HG03280 (cell line): ENCODE data around the gene CYP2R1.
"Not testable (repeated sequence)": the region's sequence is repeated elsewhere in the genome, so short reads cannot be mapped to it uniquely, and the experiment has no call there.

Source experiments
- ATAC-seq: cut with Tn5 transposase; IDR thresholded peaks from one replicate; pipeline ENCODE4 v1.9.1; 2021; ENCODE audit warnings: mild to moderate bottlenecking, moderate library complexity; ENCODE audit not compliant: unreplicated experiment

Gene CYP2R1

DNA sequence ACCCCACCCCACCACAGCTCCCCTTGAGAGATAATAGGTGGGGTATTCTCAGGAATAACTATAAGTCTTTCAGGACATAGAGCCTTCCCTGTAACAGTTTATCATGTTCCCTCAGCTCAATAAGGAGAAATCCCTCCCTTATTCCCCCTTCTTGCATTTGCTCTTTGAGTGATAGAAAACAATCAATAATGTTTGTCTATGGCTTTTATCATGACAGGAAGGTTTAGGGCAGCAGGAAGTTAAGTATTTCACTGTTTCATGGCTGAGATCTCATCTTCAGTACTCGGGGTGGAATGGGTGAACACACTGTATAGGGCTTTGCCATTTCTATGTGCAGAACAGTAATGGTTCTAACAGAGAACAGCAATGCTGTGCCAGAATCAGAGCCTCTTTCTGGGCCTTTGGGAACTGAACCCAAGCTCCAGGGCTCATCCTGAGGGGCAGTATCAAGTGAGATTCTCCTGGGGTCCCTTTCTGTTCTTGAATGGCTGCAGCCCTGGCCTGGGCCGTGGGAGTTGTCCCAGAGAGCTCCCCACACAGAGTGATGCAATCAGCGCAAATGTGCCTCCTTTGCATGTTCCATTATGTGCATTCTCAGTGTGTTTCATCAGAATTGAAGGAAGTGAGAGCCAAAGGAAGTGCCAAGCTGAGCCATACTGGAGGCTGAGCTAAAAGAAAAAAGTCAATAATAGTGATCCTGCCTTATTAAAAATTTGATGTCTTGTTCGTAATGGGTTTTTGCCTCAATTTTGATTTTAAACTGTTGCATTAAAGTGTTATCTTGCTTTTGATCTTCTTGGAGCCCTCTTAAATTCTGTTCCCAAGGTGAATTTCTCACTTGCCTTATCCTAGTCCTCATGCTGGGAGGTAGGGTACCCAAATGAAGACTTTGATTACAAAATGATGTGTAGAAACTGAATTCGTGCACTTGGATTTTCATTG is 2.9 kb upstream of the CYP2R1 start:
- no peak for ATAC-seq

DNA sequence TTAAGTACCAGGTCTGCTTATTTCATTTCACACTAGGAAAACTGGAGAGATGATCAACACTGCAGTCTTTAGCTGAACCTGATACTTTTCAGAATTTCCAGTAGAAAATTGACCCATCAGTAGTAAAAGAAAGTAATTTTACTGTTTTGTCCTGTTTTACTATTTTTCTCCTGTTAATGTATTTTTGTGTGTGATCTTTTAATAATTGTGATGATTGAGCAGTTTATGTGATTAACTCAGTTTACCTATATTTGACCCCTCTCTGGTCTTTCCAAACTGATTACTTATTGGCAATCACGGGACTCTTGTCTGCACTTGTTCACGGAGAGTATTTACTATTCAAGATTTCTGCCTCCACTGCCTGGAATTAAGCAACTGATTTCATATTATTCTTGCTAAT is 546 bp upstream of the CYP2R1 start:
- ATAC-seq = no peak

DNA sequence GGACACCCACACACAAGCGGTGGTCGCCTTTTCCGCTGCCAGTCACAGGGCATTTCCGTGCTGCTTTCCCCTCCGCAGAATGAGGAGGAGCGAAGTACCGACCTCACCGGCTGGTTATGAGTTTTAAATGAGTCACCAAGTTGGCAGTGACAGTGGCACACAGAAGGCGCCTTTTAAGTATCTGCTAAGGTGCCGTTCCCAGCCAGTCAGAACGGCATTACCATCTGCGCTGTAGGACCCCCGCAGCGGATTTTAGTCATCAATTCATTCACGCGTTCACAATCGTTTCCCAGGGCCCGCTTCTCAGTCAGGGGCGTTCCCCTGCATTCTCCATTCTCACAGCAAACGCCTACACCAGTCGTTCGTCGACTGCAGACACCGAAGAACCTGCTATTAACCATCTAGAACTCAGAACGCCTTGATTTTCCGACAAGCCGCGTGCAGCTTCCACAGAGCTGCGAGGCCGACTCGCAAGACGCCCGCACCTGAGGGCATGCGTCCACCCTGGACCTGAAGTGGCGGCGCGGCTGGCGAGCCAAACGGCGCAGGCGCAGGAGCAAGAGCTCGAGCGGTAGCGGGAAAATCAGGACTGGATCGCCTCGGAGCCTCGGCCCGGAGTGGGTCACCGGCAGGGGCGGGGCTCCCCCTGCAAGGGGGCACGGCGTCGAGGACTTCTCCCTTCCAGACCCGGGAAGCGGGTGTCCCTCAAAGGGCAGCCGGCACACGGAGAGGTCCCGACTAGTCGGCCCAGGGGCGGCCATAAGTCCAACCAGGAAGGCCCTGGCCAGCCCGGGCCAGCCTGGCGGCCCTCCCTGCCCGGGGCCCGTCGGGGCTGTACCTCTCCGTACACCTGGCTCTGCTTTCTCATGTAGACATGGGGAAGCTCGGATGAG is 642 bp downstream of the CYP2R1 start:
- ATAC-seq = peak; percentile 50

DNA sequence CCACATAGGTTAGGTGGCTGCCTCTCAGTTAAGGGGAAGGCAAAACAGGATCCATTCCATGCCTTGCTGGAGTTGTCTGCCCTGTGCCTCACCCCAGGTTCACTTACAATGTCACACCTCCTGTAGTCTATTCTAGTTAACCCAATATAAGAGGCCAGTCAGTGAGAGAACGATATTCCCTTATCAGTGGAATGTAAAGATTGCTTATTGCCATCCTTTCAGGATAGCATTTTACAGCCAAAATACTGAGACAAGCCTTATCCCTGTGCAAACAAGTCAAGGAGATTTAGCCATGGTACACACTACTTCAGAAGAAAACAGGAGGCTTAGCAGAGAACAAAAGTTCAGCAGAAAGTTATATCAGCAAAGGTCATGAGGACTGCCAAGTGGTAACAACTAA is 5.5 kb downstream of the CYP2R1 start:
- ATAC-seq = no peak

GRCh38 chr11:14884667-14885273 is 7.3 kb downstream of the CYP2R1 start:
- no peak for ATAC-seq

- ATAC-seq = not testable (repeated sequence)
These were observed 8.3 kb downstream of the CYP2R1 start for GRCh38 chr11:14883683-14884082.

- ATAC-seq = no peak
These were observed 9.8 kb downstream of the CYP2R1 start for GRCh38 chr11:14882196-14882595.

GRCh38 chr11:14881576-14882193 is 10.3 kb downstream of the CYP2R1 start:
- ATAC-seq = no peak

DNA sequence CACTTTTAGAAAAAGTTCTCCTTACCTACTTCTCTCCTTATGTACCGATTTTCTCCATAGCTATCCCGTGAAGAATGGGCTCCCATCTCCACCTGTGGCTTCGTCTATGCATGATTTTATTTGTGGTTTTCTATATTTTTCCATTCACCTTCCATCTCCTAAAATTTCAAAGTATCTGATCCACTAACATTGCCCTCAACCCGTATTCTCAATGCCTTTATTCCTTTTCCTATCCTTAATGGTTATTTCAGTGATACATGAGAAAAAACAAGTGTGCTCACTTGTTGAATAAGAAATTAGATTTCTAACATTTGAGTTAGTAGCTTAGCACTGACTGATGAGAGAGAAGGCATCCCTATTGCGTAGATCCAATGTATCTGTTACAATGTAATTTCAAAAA is 16.9 kb downstream of the CYP2R1 start:
- no peak for ATAC-seq

GRCh38 chr11:14873632-14874031 is 18.4 kb downstream of the CYP2R1 start:
- ATAC-seq = no peak

- ATAC-seq = no peak
These were observed 20.0 kb downstream of the CYP2R1 start for GRCh38 chr11:14872032-14872431.

DNA sequence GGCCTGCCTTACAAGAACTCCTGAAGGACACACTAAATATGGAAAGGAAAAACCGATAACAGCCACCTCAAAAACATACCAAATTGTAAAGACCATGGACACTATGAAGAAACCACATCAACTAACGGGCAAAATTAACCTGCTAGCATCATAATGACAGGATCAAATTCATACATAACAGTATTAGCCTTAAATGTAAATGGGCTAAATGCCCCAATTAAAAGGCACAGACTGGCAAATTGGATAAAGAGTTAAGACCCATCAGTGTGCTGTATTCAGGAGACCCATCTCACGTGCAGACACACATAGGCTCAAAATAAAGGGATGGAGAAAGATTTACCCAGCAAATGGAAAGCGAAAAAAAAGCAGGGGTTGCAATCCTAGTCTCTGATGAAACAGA is 28.3 kb downstream of the CYP2R1 start:
- not testable (repeated sequence) for ATAC-seq

DNA sequence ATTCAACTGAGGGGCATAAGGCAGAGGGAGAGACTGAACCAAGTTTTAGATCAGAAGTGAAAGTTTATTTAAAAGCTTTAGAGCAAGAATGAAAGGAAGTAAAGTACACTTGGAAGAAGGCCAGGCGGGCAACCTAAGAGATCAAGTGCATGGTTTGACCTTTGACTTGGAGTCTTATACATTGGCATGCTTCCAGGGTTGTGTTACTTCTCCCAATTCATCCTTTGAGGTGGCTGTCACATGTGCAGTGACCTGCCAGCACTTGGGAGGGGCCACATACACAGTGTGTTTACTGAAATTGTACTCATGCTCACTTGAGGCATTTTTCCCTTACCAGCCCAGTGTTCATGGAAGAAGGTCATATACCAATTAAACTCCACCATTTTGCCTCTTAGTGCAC is 30.4 kb downstream of the CYP2R1 start:
- no peak for ATAC-seq

- no peak for ATAC-seq
These were observed 31.5 kb downstream of the CYP2R1 start for GRCh38 chr11:14860511-14860910.

- no peak for ATAC-seq
These were observed 33.6 kb downstream of the CYP2R1 start for GRCh38 chr11:14858404-14858803.

DNA sequence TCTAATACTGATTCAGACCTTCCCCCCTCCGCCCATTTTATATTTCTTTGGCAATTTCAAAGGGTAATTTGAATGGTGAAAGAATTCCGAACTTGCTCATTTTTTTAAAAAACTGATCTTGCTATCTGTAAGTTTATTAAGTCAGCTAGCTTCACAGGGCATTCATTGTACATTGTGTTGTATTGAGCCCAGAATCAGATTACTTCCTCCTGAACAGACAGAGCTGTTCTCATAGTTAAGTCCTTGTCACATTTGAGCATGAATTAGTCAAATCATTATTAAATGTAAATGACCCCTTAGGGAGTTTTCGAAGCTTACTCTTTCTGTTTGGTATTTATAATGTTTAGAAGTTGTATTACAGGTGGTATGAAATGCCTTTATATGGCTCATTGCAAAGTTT is 34.4 kb downstream of the CYP2R1 start:
- no peak for ATAC-seq

GRCh38 chr11:14855890-14856289 is 36.1 kb downstream of the CYP2R1 start:
- ATAC-seq = no peak

GRCh38 chr11:14854057-14854456 is 38.0 kb downstream of the CYP2R1 start:
- ATAC-seq = no peak

GRCh38 chr11:14852571-14853177 is 39.4 kb downstream of the CYP2R1 start:
- no peak for ATAC-seq

GRCh38 chr11:14842002-14842401 is 50.0 kb downstream of the CYP2R1 start:
- no peak for ATAC-seq
